ENCODE measurements around the gene TTF2.
"Not testable (repeated sequence)": the region's sequence is repeated elsewhere in the genome, so short reads cannot be mapped to it uniquely, and the experiment has no call there.

The TTF2 gene

GRCh38 chr1:117089996-117090395 is 29.9 kb downstream of the TTF2 start:
- Mint-ChIP-seq H3K36me3 (ENCODE audit: low read depth) (peaks cover 73% of the 10 kb centered on the region), H3K27me3 (no peaks in the 10 kb centered on the region), H3K4me1 (ENCODE audit: low read depth) (no peaks in the 10 kb centered on the region), H3K9me3 (no peaks in the 10 kb centered on the region), H3K27ac (no peak overlapping the region), H3K4me3 (no peak overlapping the region)
- intact Hi-C loops (cut with micrococcal nuclease), result no loop called here

GRCh38 chr1:117092594-117092993 is 32.5 kb downstream of the TTF2 start:
- no peak overlapping the region for H3K4me3 Mint-ChIP-seq
- H3K27ac Mint-ChIP-seq, result no peak overlapping the region

DNA sequence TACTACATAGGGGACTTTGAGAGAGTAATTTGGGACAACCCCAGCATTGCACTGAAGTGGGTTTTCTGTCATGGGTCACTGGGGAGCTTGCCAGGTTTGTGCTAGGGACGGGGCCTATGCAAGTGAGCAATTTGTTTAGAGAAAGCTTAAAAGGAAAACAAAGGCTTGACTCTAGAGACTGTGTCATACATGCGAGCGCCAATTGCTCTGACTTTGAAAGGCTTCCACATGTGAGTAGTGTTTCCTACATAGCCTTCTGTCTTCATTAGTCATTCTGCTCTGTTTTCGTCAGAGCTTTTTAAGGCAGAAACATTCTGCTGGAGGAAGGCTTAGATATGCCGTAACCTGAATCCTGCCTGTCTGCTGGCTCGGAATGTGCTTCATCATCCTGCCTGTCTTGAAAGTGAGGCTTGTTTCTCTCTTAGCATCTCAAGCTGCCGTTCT is 33.0 kb downstream of the TTF2 start:
- peaks cover 79% of the 10 kb centered on the region for H3K36me3 Mint-ChIP-seq (ENCODE audit: low read depth)
- H3K4me3 Mint-ChIP-seq, result no peak overlapping the region
- no peaks in the 10 kb centered on the region for H3K4me1 Mint-ChIP-seq (ENCODE audit: low read depth)
- intact Hi-C loops (cut with micrococcal nuclease), result no loop called here
- no peaks in the 10 kb centered on the region for H3K9me3 Mint-ChIP-seq
- no peaks in the 10 kb centered on the region for H3K27me3 Mint-ChIP-seq
- H3K27ac Mint-ChIP-seq, result no peak overlapping the region

More at GRCh38 chr1:117092594-117092993, 32.5 kb downstream of the TTF2 start:
- H3K36me3 Mint-ChIP-seq (ENCODE audit: low read depth), result peaks cover 80% of the 10 kb centered on the region
- no peaks in the 10 kb centered on the region for H3K9me3 Mint-ChIP-seq
- no peaks in the 10 kb centered on the region for H3K4me1 Mint-ChIP-seq (ENCODE audit: low read depth)
- no peaks in the 10 kb centered on the region for H3K27me3 Mint-ChIP-seq
- intact Hi-C loops (cut with micrococcal nuclease), result no loop called here

GRCh38 chr1:117093870-117094621 is 33.9 kb downstream of the TTF2 start:
- Mint-ChIP-seq H3K27me3 (no peaks in the 10 kb centered on the region), H3K27ac (no peak overlapping the region), H3K36me3 (ENCODE audit: low read depth) (peaks cover 79% of the 10 kb centered on the region), H3K4me3 (no peak overlapping the region), H3K9me3 (no peaks in the 10 kb centered on the region), H3K4me1 (ENCODE audit: low read depth) (no peaks in the 10 kb centered on the region)
- intact Hi-C loops (cut with micrococcal nuclease), result no loop called here

GRCh38 chr1:117094841-117095604 is 34.9 kb downstream of the TTF2 start:
- H3K9me3 Mint-ChIP-seq, result no peaks in the 10 kb centered on the region
- no peaks in the 10 kb centered on the region for H3K27me3 Mint-ChIP-seq
- H3K4me1 Mint-ChIP-seq (ENCODE audit: low read depth), result no peaks in the 10 kb centered on the region
- H3K4me3 Mint-ChIP-seq, result no peak overlapping the region
- intact Hi-C loops (cut with micrococcal nuclease), result no loop called here
- H3K27ac Mint-ChIP-seq, result no peak overlapping the region
- H3K36me3 Mint-ChIP-seq (ENCODE audit: low read depth), result peaks cover 83% of the 10 kb centered on the region

GRCh38 chr1:117096951-117097408 is 36.9 kb downstream of the TTF2 start:
- intact Hi-C loops (cut with micrococcal nuclease), result no loop called here
- Mint-ChIP-seq H3K36me3 (ENCODE audit: low read depth) (peaks cover 83% of the 10 kb centered on the region), H3K27me3 (no peaks in the 10 kb centered on the region), H3K4me1 (ENCODE audit: low read depth) (no peaks in the 10 kb centered on the region), H3K9me3 (no peaks in the 10 kb centered on the region), H3K27ac (no peak overlapping the region), H3K4me3 (no peak overlapping the region)

- Mint-ChIP-seq H3K4me3 (no peak overlapping the region), H3K9me3 (no peaks in the 10 kb centered on the region), H3K27me3 (no peaks in the 10 kb centered on the region), H3K4me1 (ENCODE audit: low read depth) (no peaks in the 10 kb centered on the region), H3K27ac (no peak overlapping the region), H3K36me3 (ENCODE audit: low read depth) (peaks cover 85% of the 10 kb centered on the region)
- intact Hi-C loops (cut with micrococcal nuclease), result no loop called here
Measured at GRCh38 chr1:117097443-117097842, 37.3 kb downstream of the TTF2 start.

GRCh38 chr1:117098287-117098890 is 38.3 kb downstream of the TTF2 start:
- intact Hi-C loops (cut with micrococcal nuclease), result no loop called here
- Mint-ChIP-seq H3K9me3 (no peaks in the 10 kb centered on the region), H3K27me3 (no peaks in the 10 kb centered on the region), H3K4me1 (ENCODE audit: low read depth) (no peaks in the 10 kb centered on the region), H3K36me3 (ENCODE audit: low read depth) (peaks cover 86% of the 10 kb centered on the region), H3K4me3 (no peak overlapping the region), H3K27ac (no peak overlapping the region)

- no peak overlapping the region for H3K27ac Mint-ChIP-seq
- H3K27me3 Mint-ChIP-seq, result no peaks in the 10 kb centered on the region
- no peaks in the 10 kb centered on the region for H3K4me1 Mint-ChIP-seq (ENCODE audit: low read depth)
- no peak overlapping the region for H3K4me3 Mint-ChIP-seq
- no peaks in the 10 kb centered on the region for H3K9me3 Mint-ChIP-seq
- peaks cover 77% of the 10 kb centered on the region for H3K36me3 Mint-ChIP-seq (ENCODE audit: low read depth)
- intact Hi-C loops (cut with micrococcal nuclease), result no loop called here
Measured at GRCh38 chr1:117101334-117101733, 41.2 kb downstream of the TTF2 start.

- H3K4me1 Mint-ChIP-seq (ENCODE audit: low read depth); H3K9me3 Mint-ChIP-seq; intact Hi-C loops (cut with micrococcal nuclease); H3K27ac Mint-ChIP-seq; H3K27me3 Mint-ChIP-seq; H3K4me3 Mint-ChIP-seq: not testable (repeated sequence)
- H3K36me3 Mint-ChIP-seq (ENCODE audit: low read depth), result peaks cover 77% of the 10 kb centered on the region
Measured at GRCh38 chr1:117101858-117102257, 41.7 kb downstream of the TTF2 start.

- intact Hi-C loops (cut with micrococcal nuclease), result no loop called here
- no peak overlapping the region for H3K27ac Mint-ChIP-seq
- H3K27me3 Mint-ChIP-seq, result no peaks in the 10 kb centered on the region
- H3K9me3 Mint-ChIP-seq, result no peaks in the 10 kb centered on the region
- H3K4me1 Mint-ChIP-seq (ENCODE audit: low read depth), result peaks cover 6% of the 10 kb centered on the region
- H3K4me3 Mint-ChIP-seq, result no peak overlapping the region
- peaks cover 53% of the 10 kb centered on the region for H3K36me3 Mint-ChIP-seq (ENCODE audit: low read depth)
Measured at GRCh38 chr1:117104986-117105385, 44.9 kb downstream of the TTF2 start.

GRCh38 chr1:117105722-117106121 is 45.6 kb downstream of the TTF2 start:
- peaks cover 6% of the 10 kb centered on the region for H3K4me1 Mint-ChIP-seq (ENCODE audit: low read depth)
- no peaks in the 10 kb centered on the region for H3K9me3 Mint-ChIP-seq
- intact Hi-C loops (cut with micrococcal nuclease), result no loop called here
- no peaks in the 10 kb centered on the region for H3K27me3 Mint-ChIP-seq
- peaks cover 46% of the 10 kb centered on the region for H3K36me3 Mint-ChIP-seq (ENCODE audit: low read depth)
- H3K4me3 Mint-ChIP-seq, result no peak overlapping the region
- H3K27ac Mint-ChIP-seq, result no peak overlapping the region

GRCh38 chr1:117106478-117106877 is 46.4 kb downstream of the TTF2 start:
- H3K27ac Mint-ChIP-seq, result no peak overlapping the region
- H3K4me1 Mint-ChIP-seq (ENCODE audit: low read depth), result peaks cover 6% of the 10 kb centered on the region
- intact Hi-C loops (cut with micrococcal nuclease), result no loop called here
- no peak overlapping the region for H3K4me3 Mint-ChIP-seq
- H3K27me3 Mint-ChIP-seq, result no peaks in the 10 kb centered on the region
- H3K9me3 Mint-ChIP-seq, result no peaks in the 10 kb centered on the region
- H3K36me3 Mint-ChIP-seq (ENCODE audit: low read depth), result peaks cover 38% of the 10 kb centered on the region

- Mint-ChIP-seq H3K27me3 (no peaks in the 10 kb centered on the region), H3K36me3 (ENCODE audit: low read depth) (peaks cover 29% of the 10 kb centered on the region), H3K4me1 (ENCODE audit: low read depth) (peaks cover 6% of the 10 kb centered on the region), H3K9me3 (no peaks in the 10 kb centered on the region), H3K4me3 (no peak overlapping the region), H3K27ac (no peak overlapping the region)
- intact Hi-C loops (cut with micrococcal nuclease), result no loop called here
Measured at GRCh38 chr1:117107364-117107763, 47.2 kb downstream of the TTF2 start.

Data from dendritic cell treated with granulocyte-macrophage colony-stimulating factor and Interleukin-4, amounts not matched to agents 40 ng/mL and 50 ng/mL, for 4 days (primary cell).